ENCODE measurements around the gene LGR5.
"Not testable (repeated sequence)": the region's sequence is repeated elsewhere in the genome, so short reads cannot be mapped to it uniquely, and the experiment has no call there.

The LGR5 gene

GRCh38 chr12:71556875-71557274, 117.3 kb downstream of the LGR5 start:
- no peaks in the 10 kb centered on the region for H3K9me3 ChIP-seq (ENCODE audit: control insufficient read depth, low read depth, low read length)
- H3K4me3 ChIP-seq (ENCODE audit: low read length) = no peak overlapping the region
- peaks cover 6% of the 10 kb centered on the region for H3K4me1 ChIP-seq (ENCODE audit: control insufficient read depth, low read depth, low read length)
- H3K36me3 ChIP-seq (ENCODE audit: control insufficient read depth, low read depth, low read length) = no peaks in the 10 kb centered on the region
- no peak overlapping the region for H3K9ac ChIP-seq (ENCODE audit: low read length)
- no peaks in the 10 kb centered on the region for H3K27me3 ChIP-seq (ENCODE audit: control insufficient read depth, insufficient read depth, low read length)
- no peak overlapping the region for H3K27ac ChIP-seq (ENCODE audit: low read length)

GRCh38 chr12:71558445-71558844, 118.8 kb downstream of the LGR5 start:
- Histone ChIP-seq H3K9ac (ENCODE audit: low read length) (no peak overlapping the region), H3K27ac (ENCODE audit: low read length) (no peak overlapping the region), H3K36me3 (ENCODE audit: control insufficient read depth, low read depth, low read length) (no peaks in the 10 kb centered on the region), H3K9me3 (ENCODE audit: control insufficient read depth, low read depth, low read length) (no peaks in the 10 kb centered on the region), H3K4me3 (ENCODE audit: low read length) (no peak overlapping the region), H3K4me1 (ENCODE audit: control insufficient read depth, low read depth, low read length) (peaks cover 11% of the 10 kb centered on the region), H3K27me3 (ENCODE audit: control insufficient read depth, insufficient read depth, low read length) (no peaks in the 10 kb centered on the region)

GRCh38 chr12:71562676-71563595, 123.3 kb downstream of the LGR5 start:
- Histone ChIP-seq H3K27me3 (ENCODE audit: control insufficient read depth, insufficient read depth, low read length) (no peaks in the 10 kb centered on the region), H3K36me3 (ENCODE audit: control insufficient read depth, low read depth, low read length) (no peaks in the 10 kb centered on the region), H3K4me1 (ENCODE audit: control insufficient read depth, low read depth, low read length) (peaks cover 5% of the 10 kb centered on the region), H3K4me3 (ENCODE audit: low read length) (no peak overlapping the region), H3K9ac (ENCODE audit: low read length) (no peak overlapping the region), H3K27ac (ENCODE audit: low read length) (no peak overlapping the region), H3K9me3 (ENCODE audit: control insufficient read depth, low read depth, low read length) (no peaks in the 10 kb centered on the region)

- Histone ChIP-seq H3K4me3 (ENCODE audit: low read length) (no peak overlapping the region), H3K27me3 (ENCODE audit: control insufficient read depth, insufficient read depth, low read length) (no peaks in the 10 kb centered on the region), H3K9me3 (ENCODE audit: control insufficient read depth, low read depth, low read length) (no peaks in the 10 kb centered on the region), H3K4me1 (ENCODE audit: control insufficient read depth, low read depth, low read length) (peaks cover 5% of the 10 kb centered on the region), H3K27ac (ENCODE audit: low read length) (no peak overlapping the region), H3K36me3 (ENCODE audit: control insufficient read depth, low read depth, low read length) (no peaks in the 10 kb centered on the region), H3K9ac (ENCODE audit: low read length) (no peak overlapping the region)
Measured at GRCh38 chr12:71565535-71565934, 125.9 kb downstream of the LGR5 start.

- Histone ChIP-seq H3K27me3 (ENCODE audit: control insufficient read depth, insufficient read depth, low read length) (no peaks in the 10 kb centered on the region), H3K4me1 (ENCODE audit: control insufficient read depth, low read depth, low read length) (peaks cover 5% of the 10 kb centered on the region), H3K9ac (ENCODE audit: low read length) (no peak overlapping the region), H3K27ac (ENCODE audit: low read length) (no peak overlapping the region), H3K4me3 (ENCODE audit: low read length) (no peak overlapping the region), H3K36me3 (ENCODE audit: control insufficient read depth, low read depth, low read length) (no peaks in the 10 kb centered on the region), H3K9me3 (ENCODE audit: control insufficient read depth, low read depth, low read length) (no peaks in the 10 kb centered on the region)
Measured at GRCh38 chr12:71566655-71567054, 127.1 kb downstream of the LGR5 start.

- Histone ChIP-seq H3K4me1 (ENCODE audit: control insufficient read depth, low read depth, low read length) (peaks cover 5% of the 10 kb centered on the region), H3K36me3 (ENCODE audit: control insufficient read depth, low read depth, low read length) (no peaks in the 10 kb centered on the region), H3K27me3 (ENCODE audit: control insufficient read depth, insufficient read depth, low read length) (no peaks in the 10 kb centered on the region), H3K27ac (ENCODE audit: low read length) (no peak overlapping the region), H3K9me3 (ENCODE audit: control insufficient read depth, low read depth, low read length) (no peaks in the 10 kb centered on the region), H3K9ac (ENCODE audit: low read length) (no peak overlapping the region), H3K4me3 (ENCODE audit: low read length) (no peak overlapping the region)
Measured at GRCh38 chr12:71567537-71567936, 127.9 kb downstream of the LGR5 start.

GRCh38 chr12:71569885-71570284, 130.3 kb downstream of the LGR5 start:
- H3K9ac ChIP-seq (ENCODE audit: low read length); H3K27ac ChIP-seq (ENCODE audit: low read length); H3K36me3 ChIP-seq (ENCODE audit: control insufficient read depth, low read depth, low read length); H3K27me3 ChIP-seq (ENCODE audit: control insufficient read depth, insufficient read depth, low read length); H3K4me1 ChIP-seq (ENCODE audit: control insufficient read depth, low read depth, low read length); H3K4me3 ChIP-seq (ENCODE audit: low read length); H3K9me3 ChIP-seq (ENCODE audit: control insufficient read depth, low read depth, low read length): not testable (repeated sequence)

GRCh38 chr12:71576496-71576895, 136.9 kb downstream of the LGR5 start:
- H3K27ac ChIP-seq (ENCODE audit: low read length) = no peak overlapping the region
- no peaks in the 10 kb centered on the region for H3K27me3 ChIP-seq (ENCODE audit: control insufficient read depth, insufficient read depth, low read length)

GRCh38 chr12:71578694-71579258, 139.2 kb downstream of the LGR5 start:
- Histone ChIP-seq H3K4me1 (ENCODE audit: control insufficient read depth, low read depth, low read length) (no peaks in the 10 kb centered on the region), H3K36me3 (ENCODE audit: control insufficient read depth, low read depth, low read length) (no peaks in the 10 kb centered on the region), H3K4me3 (ENCODE audit: low read length) (no peak overlapping the region), H3K27ac (ENCODE audit: low read length) (no peak overlapping the region), H3K9ac (ENCODE audit: low read length) (no peak overlapping the region), H3K27me3 (ENCODE audit: control insufficient read depth, insufficient read depth, low read length) (no peaks in the 10 kb centered on the region), H3K9me3 (ENCODE audit: control insufficient read depth, low read depth, low read length) (no peaks in the 10 kb centered on the region)

More at GRCh38 chr12:71576496-71576895, 136.9 kb downstream of the LGR5 start:
- Histone ChIP-seq H3K9me3 (ENCODE audit: control insufficient read depth, low read depth, low read length) (no peaks in the 10 kb centered on the region), H3K4me3 (ENCODE audit: low read length) (no peak overlapping the region), H3K36me3 (ENCODE audit: control insufficient read depth, low read depth, low read length) (no peaks in the 10 kb centered on the region), H3K4me1 (ENCODE audit: control insufficient read depth, low read depth, low read length) (no peaks in the 10 kb centered on the region), H3K9ac (ENCODE audit: low read length) (no peak overlapping the region)

GRCh38 chr12:71581206-71581605, 141.6 kb downstream of the LGR5 start:
- no peaks in the 10 kb centered on the region for H3K36me3 ChIP-seq (ENCODE audit: control insufficient read depth, low read depth, low read length)
- no peak overlapping the region for H3K4me3 ChIP-seq (ENCODE audit: low read length)

GRCh38 chr12:71582925-71583324, 143.3 kb downstream of the LGR5 start:
- no peak overlapping the region for H3K4me3 ChIP-seq (ENCODE audit: low read length)
- no peaks in the 10 kb centered on the region for H3K36me3 ChIP-seq (ENCODE audit: control insufficient read depth, low read depth, low read length)
- no peaks in the 10 kb centered on the region for H3K9me3 ChIP-seq (ENCODE audit: control insufficient read depth, low read depth, low read length)
- no peaks in the 10 kb centered on the region for H3K4me1 ChIP-seq (ENCODE audit: control insufficient read depth, low read depth, low read length)
- H3K27me3 ChIP-seq (ENCODE audit: control insufficient read depth, insufficient read depth, low read length) = no peaks in the 10 kb centered on the region
- no peak overlapping the region for H3K27ac ChIP-seq (ENCODE audit: low read length)
- no peak overlapping the region for H3K9ac ChIP-seq (ENCODE audit: low read length)

More at GRCh38 chr12:71581206-71581605, 141.6 kb downstream of the LGR5 start:
- Histone ChIP-seq H3K9ac (ENCODE audit: low read length) (no peak overlapping the region), H3K27ac (ENCODE audit: low read length) (no peak overlapping the region), H3K27me3 (ENCODE audit: control insufficient read depth, insufficient read depth, low read length) (no peaks in the 10 kb centered on the region), H3K4me1 (ENCODE audit: control insufficient read depth, low read depth, low read length) (no peaks in the 10 kb centered on the region), H3K9me3 (ENCODE audit: control insufficient read depth, low read depth, low read length) (no peaks in the 10 kb centered on the region)

- Histone ChIP-seq H3K4me3 (ENCODE audit: low read length) (no peak overlapping the region), H3K9me3 (ENCODE audit: control insufficient read depth, low read depth, low read length) (no peaks in the 10 kb centered on the region), H3K9ac (ENCODE audit: low read length) (no peak overlapping the region), H3K4me1 (ENCODE audit: control insufficient read depth, low read depth, low read length) (no peaks in the 10 kb centered on the region), H3K27me3 (ENCODE audit: control insufficient read depth, insufficient read depth, low read length) (no peaks in the 10 kb centered on the region), H3K36me3 (ENCODE audit: control insufficient read depth, low read depth, low read length) (no peaks in the 10 kb centered on the region), H3K27ac (ENCODE audit: low read length) (no peak overlapping the region)
Measured at GRCh38 chr12:71584356-71584755, 144.8 kb downstream of the LGR5 start.

Data from iPS-18a (cell line).